Measurements from ENCODE around the gene RIMBP3B.
"Not testable (repeated sequence)": the region's sequence is repeated elsewhere in the genome, so short reads cannot be mapped to it uniquely, and the experiment has no call there.

GRCh38 chr22:21394613-21395012 is 11.1 kb downstream of the RIMBP3B start:
- not testable (repeated sequence) for TF ChIP-seq CTCF, POLR2A (IDR thresholded peaks at IDR 0.05)

Data from heart left ventricle (tissue), 13 donors.